Measurements from ENCODE around the gene FAIM2.

DNA sequence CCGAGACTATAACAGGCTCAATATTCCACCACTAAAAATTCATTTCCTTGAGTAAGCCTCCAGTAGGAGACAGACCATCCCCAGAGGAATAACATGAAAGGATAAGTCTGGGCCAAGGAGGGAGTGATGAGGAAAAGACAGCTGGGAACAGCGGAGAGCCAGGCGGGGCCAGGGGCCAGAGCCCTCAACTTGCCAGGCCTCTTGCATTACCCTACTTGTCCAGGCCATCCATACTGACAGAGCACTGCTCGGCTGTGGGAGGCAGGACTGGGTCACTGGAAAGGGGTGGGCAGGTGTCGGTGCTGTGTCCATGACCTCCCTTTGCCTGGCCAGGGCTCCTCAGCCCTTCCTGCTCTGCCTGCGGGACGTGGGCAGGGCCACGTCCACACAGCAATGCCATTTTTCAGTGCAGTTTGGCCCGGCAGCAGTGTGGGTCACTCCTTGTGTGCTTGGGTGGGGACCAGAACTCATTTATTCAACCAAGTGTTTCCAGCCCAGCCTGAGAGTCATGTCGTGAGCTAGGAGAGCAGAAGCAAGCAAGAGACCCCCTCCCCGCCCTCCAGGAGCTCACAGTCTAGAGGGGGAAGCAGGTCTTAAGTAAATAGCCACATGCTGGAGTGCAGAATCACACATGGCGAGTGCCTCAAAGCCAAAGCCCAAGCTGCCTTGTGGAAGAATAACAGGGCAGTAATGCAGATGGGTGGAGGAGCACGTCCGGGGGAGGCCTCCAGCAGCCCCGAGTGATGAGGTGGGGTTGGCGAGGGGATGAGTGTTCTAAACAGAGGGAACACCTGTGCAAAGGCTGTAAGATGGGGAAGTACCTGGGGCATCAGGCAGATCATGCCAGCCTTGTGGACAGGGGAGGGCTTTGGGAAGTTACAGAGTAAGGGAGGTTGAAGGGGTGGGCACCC, 8.9 kb upstream of the FAIM2 start:
- TF ChIP-seq POLR2A (IDR thresholded peaks at IDR 0.05; ENCODE audit: low read depth, low read length) = no peak
- TF ChIP-seq, protein P1, sequence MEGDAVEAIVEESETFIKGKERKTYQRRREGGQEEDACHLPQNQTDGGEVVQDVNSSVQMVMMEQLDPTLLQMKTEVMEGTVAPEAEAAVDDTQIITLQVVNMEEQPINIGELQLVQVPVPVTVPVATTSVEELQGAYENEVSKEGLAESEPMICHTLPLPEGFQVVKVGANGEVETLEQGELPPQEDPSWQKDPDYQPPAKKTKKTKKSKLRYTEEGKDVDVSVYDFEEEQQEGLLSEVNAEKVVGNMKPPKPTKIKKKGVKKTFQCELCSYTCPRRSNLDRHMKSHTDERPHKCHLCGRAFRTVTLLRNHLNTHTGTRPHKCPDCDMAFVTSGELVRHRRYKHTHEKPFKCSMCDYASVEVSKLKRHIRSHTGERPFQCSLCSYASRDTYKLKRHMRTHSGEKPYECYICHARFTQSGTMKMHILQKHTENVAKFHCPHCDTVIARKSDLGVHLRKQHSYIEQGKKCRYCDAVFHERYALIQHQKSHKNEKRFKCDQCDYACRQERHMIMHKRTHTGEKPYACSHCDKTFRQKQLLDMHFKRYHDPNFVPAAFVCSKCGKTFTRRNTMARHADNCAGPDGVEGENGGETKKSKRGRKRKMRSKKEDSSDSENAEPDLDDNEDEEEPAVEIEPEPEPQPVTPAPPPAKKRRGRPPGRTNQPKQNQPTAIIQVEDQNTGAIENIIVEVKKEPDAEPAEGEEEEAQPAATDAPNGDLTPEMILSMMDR (IDR thresholded peaks at IDR 0.05; ENCODE audit: extremely low read depth in 1 of 2, insufficient read depth in 1 of 2, low read depth in 1 of 2, low read length in 2 of 2) = no peak
- no peak for TF ChIP-seq EZH2 (IDR thresholded peaks at IDR 0.05; ENCODE audit: borderline replicate concordance, low read depth, low read length, severe bottlenecking)
- TF ChIP-seq POLR2AphosphoS5 (IDR thresholded peaks at IDR 0.05; ENCODE audit: insufficient read depth, low read depth, low read length) = no peak
